T1000 (cell line): Measurements from ENCODE around the gene PACSIN3.

ENCODE experiments used
- DNase-seq: peaks from one replicate; lab custom pipeline; 2025; ENCODE audit warnings: mixed read lengths; lab: John Stamatoyannopoulos, UW

The PACSIN3 gene

GRCh38 chr11:47152953-47153950 is 33.0 kb downstream of the PACSIN3 start:
- DNase-seq = peak; percentile 62

DNA sequence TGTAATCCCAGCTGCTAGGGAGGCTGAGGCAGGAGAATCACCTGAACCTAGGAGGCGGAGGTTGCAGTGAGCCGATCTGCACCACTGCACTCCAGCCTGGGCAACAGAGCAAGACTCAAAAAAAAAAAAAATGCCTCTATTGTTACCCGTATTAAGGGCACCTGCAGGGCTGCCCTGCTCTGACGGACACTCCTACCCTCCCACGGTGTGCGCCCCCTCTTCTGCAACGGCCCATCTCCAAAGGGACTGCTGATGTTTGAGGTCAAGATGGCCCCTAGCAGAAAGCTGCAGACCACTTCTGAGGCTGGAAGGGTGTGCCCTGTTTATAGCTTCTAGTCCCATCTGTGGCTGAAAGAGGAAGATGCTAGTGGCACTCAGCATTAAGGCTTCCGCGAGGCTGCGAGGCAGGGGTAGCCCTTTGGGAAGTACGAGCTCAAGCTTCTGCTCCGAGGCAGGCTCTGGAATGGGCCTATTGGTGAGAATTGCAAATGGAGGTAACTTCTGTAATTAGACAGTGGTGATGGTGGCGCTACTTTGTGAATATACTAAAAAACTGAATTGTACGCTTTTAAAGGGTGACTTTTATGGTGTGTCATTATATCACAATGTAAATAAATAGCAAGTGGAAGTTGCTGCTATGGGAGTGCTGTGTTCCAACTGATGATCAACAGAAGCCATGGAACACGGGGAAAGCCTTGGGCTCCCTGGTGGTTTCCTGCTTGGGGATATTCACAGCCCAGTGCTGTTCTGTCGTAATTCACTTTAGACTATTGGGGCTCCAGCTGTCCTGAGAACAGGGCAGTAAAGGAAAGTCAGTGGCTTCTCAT is 33.9 kb downstream of the PACSIN3 start:
- DNase-seq = no peak

DNA sequence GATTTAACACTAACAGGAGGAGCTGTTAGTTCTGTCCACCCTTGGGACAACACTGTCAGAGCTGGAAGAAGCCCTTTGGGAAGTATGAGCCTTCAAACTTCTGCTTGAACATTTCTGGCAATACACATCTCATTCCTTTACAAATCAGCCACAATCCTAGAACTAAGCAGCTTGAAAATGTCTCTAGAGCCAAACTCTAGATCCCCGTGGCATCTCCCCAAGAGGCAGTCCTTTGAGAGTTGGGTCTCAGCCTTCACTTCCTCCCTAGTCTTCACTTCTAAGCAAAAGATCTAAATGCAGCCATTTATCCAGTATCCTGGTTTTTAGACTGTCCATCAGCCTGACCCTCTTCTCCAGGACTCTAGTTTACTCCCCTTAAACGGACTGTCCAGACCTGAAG is 36.5 kb downstream of the PACSIN3 start:
- no peak for DNase-seq

DNA sequence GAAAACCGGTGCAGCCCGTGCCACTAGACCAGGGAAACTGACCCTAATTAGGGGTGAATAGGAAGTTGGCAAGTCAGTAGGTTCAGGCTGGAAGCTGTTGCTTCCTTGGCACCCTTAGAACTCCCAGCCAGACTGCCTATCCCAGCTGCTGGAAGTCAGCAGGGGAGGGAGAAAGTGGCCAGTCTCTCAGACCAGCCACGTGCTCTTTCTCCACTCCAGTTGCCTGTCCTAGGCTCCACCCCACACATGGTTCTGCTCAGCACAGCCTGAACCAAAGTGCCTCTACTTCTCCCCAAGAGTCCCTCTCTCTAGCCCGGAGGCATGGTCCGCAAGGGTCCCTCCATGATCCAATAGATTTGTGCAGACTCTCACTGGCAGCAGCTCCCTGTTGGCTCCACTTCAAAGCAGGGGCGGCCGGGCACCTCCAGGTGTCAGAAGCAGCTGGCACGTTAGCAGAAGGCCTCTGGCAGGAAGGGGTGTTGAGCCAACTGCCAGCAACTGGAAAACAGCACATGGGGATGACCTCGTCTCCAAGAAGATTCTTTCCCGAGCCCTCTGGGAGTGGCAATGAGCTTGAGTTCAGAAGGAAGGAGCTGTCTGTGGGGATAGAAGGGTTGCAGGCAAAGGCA is 37.2 kb downstream of the PACSIN3 start:
- DNase-seq = no peak

DNA sequence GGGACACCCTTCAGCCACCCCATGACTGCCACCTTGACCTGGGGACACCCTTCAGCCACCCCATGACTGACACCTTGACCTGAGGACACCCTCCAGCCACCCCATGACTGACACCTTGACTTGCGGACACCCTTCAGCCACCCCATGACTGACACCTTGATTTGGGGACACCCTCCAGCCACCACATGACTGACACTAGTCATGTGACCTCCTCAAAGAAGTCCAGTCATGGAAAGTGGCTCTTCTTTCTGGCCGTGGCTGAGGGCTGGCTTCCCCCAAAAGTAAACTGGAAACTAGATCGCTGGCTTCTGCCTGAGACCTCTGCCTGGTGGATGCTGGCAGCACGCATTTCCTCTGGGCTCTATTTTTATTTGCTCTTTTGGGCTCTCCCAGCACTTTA is 38.0 kb downstream of the PACSIN3 start:
- no peak for DNase-seq

DNA sequence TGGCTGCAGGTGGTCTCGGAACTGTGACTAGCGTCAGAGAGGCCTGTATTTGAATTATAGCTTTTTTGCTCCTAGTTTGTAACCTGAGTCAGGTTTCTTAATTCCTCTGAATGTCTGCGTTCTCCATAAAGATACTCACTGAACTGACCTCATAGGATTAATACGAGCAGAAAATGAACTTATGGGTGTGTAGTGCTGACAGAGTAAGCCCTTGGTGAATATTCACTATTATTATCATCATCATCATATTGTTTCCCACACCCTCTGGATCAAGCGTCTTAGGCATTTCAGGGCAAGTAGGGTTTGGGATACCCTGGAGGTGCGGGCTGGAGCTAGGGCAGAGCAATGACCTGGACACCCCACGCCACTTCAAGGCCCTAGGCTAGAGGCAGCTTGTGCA is 38.6 kb downstream of the PACSIN3 start:
- no peak for DNase-seq

GRCh38 chr11:47147250-47147649 is 39.0 kb downstream of the PACSIN3 start:
- no peak for DNase-seq

DNA sequence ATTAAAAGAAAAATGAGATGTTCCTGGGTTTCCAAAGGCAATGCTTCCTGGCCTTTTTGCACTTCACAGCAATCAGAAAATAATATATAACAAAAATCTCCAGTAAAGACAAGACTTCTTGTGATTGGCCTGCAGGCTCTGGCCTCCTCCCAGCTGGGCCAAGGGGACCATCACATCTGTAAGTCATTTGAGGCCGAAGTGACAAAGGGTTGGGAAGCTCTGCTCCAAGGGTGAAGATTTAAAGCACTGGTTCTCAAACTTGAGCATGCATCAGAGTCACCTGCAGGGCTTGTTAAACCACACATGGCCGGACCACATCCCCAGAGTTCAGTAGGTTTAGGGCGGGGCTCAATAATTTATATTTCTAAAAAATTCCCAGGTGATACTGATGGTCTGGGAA is 41.7 kb downstream of the PACSIN3 start:
- DNase-seq = no peak

DNA sequence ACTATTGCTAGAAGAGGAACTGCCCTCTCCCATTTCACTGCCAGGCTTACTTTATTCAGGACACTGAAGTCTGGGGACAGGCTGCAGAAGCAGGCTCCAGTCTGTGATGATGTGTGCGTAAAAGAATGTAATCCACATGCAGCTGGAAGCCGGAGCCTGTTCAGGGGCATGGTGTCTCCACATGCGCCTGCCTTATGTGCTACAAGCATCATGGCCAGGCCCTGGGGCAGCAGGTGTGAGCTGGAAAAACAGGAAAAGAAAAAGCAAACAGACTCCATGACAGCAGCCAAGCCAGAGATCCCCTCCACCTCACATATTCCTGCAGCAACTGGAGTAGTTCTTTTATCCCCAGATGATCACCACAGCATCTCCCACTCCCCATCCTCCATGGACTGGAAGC is 42.9 kb downstream of the PACSIN3 start:
- no peak for DNase-seq

DNA sequence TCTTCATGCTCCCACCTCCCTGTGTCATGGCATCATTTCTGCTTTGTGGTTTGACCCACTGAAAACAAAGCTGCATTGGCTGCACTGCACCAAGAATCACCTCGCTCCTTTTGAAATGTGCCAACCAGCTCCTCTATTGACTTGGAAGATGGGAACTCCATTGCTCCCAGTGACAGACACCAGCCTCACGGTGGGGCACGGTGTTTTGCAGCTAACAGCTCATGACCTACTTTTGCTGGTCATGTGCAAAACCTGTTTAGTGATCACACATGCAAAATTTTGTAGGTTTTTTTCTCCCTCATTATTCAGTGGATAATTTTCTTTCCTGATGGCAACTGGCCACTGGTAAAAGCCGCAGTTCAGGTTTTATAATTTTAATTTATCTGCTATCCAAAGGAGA is 46.4 kb downstream of the PACSIN3 start:
- DNase-seq = no peak

GRCh38 chr11:47137476-47137875 is 48.8 kb downstream of the PACSIN3 start:
- DNase-seq = no peak

- no peak for DNase-seq
Observed at GRCh38 chr11:47136921-47137320, 49.3 kb downstream of the PACSIN3 start.

- no peak for DNase-seq
Observed at GRCh38 chr11:47136327-47136726, 49.9 kb downstream of the PACSIN3 start.

DNA sequence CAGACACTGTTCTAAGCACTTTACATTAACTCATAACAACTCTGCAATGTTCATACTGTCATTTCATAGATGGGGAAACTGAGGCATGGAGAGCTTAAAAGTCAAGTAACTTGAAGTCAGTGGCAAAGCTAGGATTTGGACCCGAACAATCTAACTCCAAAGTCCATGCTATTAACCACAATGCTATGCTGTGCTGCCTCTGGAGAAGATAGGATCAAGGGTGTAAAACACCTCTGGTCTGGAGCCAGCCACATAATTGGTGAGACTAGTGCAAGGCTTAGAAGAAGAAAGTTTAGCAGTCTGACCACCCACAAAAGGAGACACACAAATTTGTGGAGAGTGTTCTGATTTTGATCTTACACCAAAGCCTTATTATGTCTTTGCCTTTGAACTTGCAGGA is 53.3 kb downstream of the PACSIN3 start:
- DNase-seq = no peak

GRCh38 chr11:47132490-47132889 is 53.7 kb downstream of the PACSIN3 start:
- no peak for DNase-seq

GRCh38 chr11:47131136-47131535 is 55.1 kb downstream of the PACSIN3 start:
- DNase-seq = no peak

- no peak for DNase-seq
Observed at GRCh38 chr11:47130543-47130942, 55.7 kb downstream of the PACSIN3 start.
